ENCODE results near the gene FAM200B.

DNA sequence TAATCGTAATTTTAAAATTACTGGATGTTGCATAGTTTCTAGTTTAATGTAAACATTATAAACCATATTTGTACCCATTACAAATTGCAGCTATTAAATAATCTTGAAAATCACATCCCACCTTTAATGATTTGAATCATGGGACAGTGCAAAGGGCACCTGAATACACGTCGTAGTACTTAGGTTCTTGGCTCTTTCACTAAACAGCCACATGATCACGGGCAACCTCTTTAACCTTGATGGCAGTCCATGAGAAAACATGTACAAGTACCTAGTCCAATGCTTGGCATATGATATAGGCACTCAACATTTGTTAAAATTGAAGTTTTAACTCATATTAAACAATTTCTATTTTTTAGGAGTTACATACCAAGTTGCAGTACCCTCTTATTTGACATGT lies 14.6 kb upstream of the FAM200B start:
- no peak for TF ChIP-seq GATA2 (IDR thresholded peaks at IDR 0.05; ENCODE audit: low read depth, low read length)
- TF ChIP-seq GATA3 (IDR thresholded peaks at IDR 0.05; ENCODE audit: low read depth, low read length) = no peak
